GM21825 (cell line): ENCODE measurements around the gene SAFB2.

Experiments used
- ATAC-seq: cut with Tn5 transposase; IDR thresholded peaks from one replicate; pipeline ENCODE4 v1.9.1; 2021; ENCODE audit warnings: mild to moderate bottlenecking, moderate library complexity; ENCODE audit not compliant: unreplicated experiment

The SAFB2 gene

GRCh38 chr19:5585461-5586299, 36.9 kb downstream of the SAFB2 start:
- no peak for ATAC-seq

GRCh38 chr19:5580161-5580571, 42.4 kb downstream of the SAFB2 start:
- ATAC-seq, result no peak

- no peak for ATAC-seq
Observed at GRCh38 chr19:5579697-5580096, 42.9 kb downstream of the SAFB2 start.

GRCh38 chr19:5579286-5579685, 43.3 kb downstream of the SAFB2 start:
- no peak for ATAC-seq

GRCh38 chr19:5578097-5578846, 44.3 kb downstream of the SAFB2 start:
- no peak for ATAC-seq

GRCh38 chr19:5575590-5575989, 47.0 kb downstream of the SAFB2 start:
- ATAC-seq, result no peak

GRCh38 chr19:5572556-5573286, 49.9 kb downstream of the SAFB2 start:
- no peak for ATAC-seq

GRCh38 chr19:5571777-5572176, 50.8 kb downstream of the SAFB2 start:
- no peak for ATAC-seq

- ATAC-seq, result no peak
Observed at GRCh38 chr19:5567970-5568407, 54.6 kb downstream of the SAFB2 start.

- no peak for ATAC-seq
Observed at GRCh38 chr19:5567360-5567969, 55.1 kb downstream of the SAFB2 start, which contains the start of gene TINCR. Gene TINCR (minus strand): TSS chr19:5567953.

- no peak for ATAC-seq
Observed at GRCh38 chr19:5564930-5565329, 57.6 kb downstream of the SAFB2 start.

GRCh38 chr19:5563935-5564612, 58.5 kb downstream of the SAFB2 start:
- ATAC-seq, result no peak

- no peak for ATAC-seq
Observed at GRCh38 chr19:5563008-5563431, 59.6 kb downstream of the SAFB2 start.

- ATAC-seq, result no peak
Observed at GRCh38 chr19:5562280-5562679, 60.3 kb downstream of the SAFB2 start.

- no peak for ATAC-seq
Observed at GRCh38 chr19:5561559-5561958, 61.0 kb downstream of the SAFB2 start.

GRCh38 chr19:5560156-5560555, 62.4 kb downstream of the SAFB2 start:
- ATAC-seq, result no peak

- ATAC-seq, result no peak
Observed at GRCh38 chr19:5559804-5560133, 62.8 kb downstream of the SAFB2 start.

- ATAC-seq, result no peak
Observed at GRCh38 chr19:5558101-5558621, 64.4 kb downstream of the SAFB2 start.

- no peak for ATAC-seq
Observed at GRCh38 chr19:5557691-5558090, 64.9 kb downstream of the SAFB2 start.

- no peak for ATAC-seq
Observed at GRCh38 chr19:5554828-5555227, 67.7 kb downstream of the SAFB2 start.
